ENCODE measurements around the gene TMEM151A. TPM values are rescaled to one million over a fixed set of nuclear protein-coding genes. Genes with fewer than 3 reads are reported as not detected.
"Not testable (repeated sequence)": the region's sequence is repeated elsewhere in the genome, so short reads cannot be mapped to it uniquely, and the experiment has no call there.

Gene TMEM151A
- total RNA-seq, 4 donors from 2014 or later: 1.6 to 14.8 (median 9.1) TPM; not detected in 1

GRCh38 chr11:66274219-66274618 is 17.5 kb upstream of the TMEM151A start:
- DNase-seq (ENCODE audit: low spot score) (no peak), ATAC-seq (ENCODE audit: low FRiP score) (no peak)
- TF ChIP-seq, protein P1, sequence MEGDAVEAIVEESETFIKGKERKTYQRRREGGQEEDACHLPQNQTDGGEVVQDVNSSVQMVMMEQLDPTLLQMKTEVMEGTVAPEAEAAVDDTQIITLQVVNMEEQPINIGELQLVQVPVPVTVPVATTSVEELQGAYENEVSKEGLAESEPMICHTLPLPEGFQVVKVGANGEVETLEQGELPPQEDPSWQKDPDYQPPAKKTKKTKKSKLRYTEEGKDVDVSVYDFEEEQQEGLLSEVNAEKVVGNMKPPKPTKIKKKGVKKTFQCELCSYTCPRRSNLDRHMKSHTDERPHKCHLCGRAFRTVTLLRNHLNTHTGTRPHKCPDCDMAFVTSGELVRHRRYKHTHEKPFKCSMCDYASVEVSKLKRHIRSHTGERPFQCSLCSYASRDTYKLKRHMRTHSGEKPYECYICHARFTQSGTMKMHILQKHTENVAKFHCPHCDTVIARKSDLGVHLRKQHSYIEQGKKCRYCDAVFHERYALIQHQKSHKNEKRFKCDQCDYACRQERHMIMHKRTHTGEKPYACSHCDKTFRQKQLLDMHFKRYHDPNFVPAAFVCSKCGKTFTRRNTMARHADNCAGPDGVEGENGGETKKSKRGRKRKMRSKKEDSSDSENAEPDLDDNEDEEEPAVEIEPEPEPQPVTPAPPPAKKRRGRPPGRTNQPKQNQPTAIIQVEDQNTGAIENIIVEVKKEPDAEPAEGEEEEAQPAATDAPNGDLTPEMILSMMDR (IDR thresholded peaks at IDR 0.05): no peak

DNA sequence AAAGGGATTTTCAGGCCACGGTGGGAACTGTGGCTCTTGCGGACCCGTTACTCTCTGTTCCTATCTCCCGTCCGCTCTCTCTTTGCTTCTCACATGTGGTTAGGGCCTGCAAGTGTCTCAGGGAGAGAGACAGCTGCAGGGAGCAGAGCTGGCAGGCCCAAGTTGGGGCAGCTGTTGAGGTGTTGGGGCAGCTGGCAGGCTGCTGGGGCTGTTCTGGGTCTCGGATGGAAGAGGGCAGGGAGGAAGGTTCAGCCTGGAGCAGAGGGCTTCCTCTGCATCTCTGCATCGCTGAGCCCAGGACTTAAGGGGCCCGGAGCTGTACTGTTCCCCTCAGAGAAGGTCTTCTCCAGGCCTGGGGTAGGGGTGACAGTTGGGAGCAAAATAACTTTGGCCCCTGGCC is 16.3 kb upstream of the TMEM151A start:
- TF ChIP-seq, protein P1 (IDR thresholded peaks at IDR 0.05): no peak
- no peak for ATAC-seq (ENCODE audit: low FRiP score)
- no peak for DNase-seq (ENCODE audit: low spot score)

GRCh38 chr11:66275984-66276612 is 15.6 kb upstream of the TMEM151A start:
- no peak for ATAC-seq (ENCODE audit: low FRiP score)

DNA sequence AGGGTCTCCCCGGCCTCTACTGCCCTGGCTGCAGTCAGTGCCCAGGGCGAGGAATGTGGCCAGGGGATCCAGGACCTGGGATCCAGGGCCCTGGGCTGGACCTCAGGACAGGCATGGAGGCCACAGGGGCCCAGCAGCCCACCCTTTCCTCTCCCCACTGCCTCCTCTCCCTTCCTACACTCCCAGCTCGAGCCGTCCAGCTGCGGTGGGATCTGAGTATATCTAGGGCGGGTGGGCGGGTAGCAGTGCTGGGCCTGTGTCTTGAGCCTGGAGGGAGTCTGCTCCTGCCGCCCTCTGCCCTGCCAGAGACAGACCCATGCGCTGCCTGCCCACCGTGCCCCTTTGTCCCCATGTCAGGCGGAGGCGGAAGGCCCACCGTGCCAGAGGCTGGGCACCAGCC is 15.1 kb upstream of the TMEM151A start:
- DNase-seq (ENCODE audit: low spot score); ATAC-seq (ENCODE audit: low FRiP score): not testable (repeated sequence)

More at GRCh38 chr11:66275984-66276612, 15.6 kb upstream of the TMEM151A start:
- no peak for DNase-seq (ENCODE audit: low spot score)
- TF ChIP-seq, protein P1 (IDR thresholded peaks at IDR 0.05): no peak

- ATAC-seq (ENCODE audit: low FRiP score); DNase-seq (ENCODE audit: low spot score): not testable (repeated sequence)
Observed at GRCh38 chr11:66277064-66277463, 14.6 kb upstream of the TMEM151A start.

GRCh38 chr11:66277471-66278362 is 14.0 kb upstream of the TMEM151A start, which contains the start of gene CNIH2:
CNIH2 (plus strand) TSS chr11:66278175; CDS start chr11:66278457, 282 bp downstream.
- TF ChIP-seq, protein P1 (IDR thresholded peaks at IDR 0.05): no peak
- DNase-seq (ENCODE audit: low spot score) (no peak), ATAC-seq (ENCODE audit: low FRiP score) (no peak)

DNA sequence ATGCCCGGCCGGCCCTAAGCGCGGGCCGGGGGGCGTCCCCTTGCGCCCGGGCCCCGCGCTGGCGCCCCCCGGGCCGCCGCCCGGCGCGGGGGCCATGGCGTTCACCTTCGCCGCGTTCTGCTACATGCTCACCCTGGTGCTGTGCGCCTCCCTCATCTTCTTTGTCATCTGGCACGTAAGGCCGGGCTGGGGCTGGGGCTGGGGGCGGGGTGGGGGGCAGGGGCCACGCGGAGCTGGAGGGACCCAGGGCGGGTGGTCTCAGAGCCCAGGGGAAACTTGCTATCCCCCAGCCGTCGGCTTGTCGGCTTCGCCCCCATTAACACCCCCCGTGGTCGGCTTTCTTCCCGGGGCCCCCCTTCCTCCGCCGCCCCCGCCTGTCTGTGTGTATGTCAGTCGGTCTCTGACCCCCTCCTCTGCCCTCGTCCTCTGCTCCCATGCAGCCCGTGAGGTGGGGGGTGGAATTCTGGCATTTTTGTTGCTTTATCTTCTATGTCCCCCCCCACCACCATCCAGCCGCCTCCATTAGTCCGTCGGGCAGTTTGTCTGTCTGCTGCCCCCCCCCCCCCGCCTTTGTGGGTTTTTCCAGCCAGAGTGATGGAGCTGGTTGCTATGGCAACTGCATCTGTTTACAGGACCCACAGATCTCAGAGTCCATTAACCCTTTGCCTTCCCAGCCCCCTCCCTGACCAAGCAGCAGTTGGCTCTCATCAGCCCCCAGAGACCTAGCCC is 13.2 kb upstream of the TMEM151A start:
- ATAC-seq (ENCODE audit: low FRiP score): no peak
- TF ChIP-seq, protein P1 (IDR thresholded peaks at IDR 0.05): no peak
- DNase-seq (ENCODE audit: low spot score): no peak
